Right lobe of liver (tissue), 6 donors: Measurements from ENCODE around the gene TOM1L2. TPM values are rescaled to one million over a fixed set of nuclear protein-coding genes. Genes with fewer than 3 reads are reported as not detected.

Experiments
- ATAC-seq, 4 donors: fragments of 200-7000 bp; cut with Tn5 transposase; one replicate each; pipeline ENCODE4 v1.9.1; 2020; ENCODE audit warnings: mild to moderate bottlenecking in 4 of 4, moderate library complexity in 4 of 4
- DNase-seq, 3 donors: peaks; one replicate each; pipeline ENCODE4 v3.0.0-alpha.2; 2020
- H3K27ac ChIP-seq, 3 donors: fragments of 200-600 bp; one replicate each; pipeline ENCODE4 v1.8.0; 2022
- H3K27me3 ChIP-seq, 2 donors: fragments of 200-600 bp; one replicate each; pipeline ENCODE4 v1.8.0; 2022
- H3K36me3 ChIP-seq, 4 donors: fragments of 200-600 bp; sonication (generic) in 1 of 4; one replicate each; pipeline versions ENCODE4 v1.5.1 to v1.8.0; 2017 to 2022; ENCODE audit warnings: control low read depth in 1 of 4
- H3K4me1 ChIP-seq, 4 donors: fragments of 200-600 bp; sonication (generic) in 1 of 4; one replicate each; pipeline versions ENCODE4 v1.5.1 to v1.8.0; 2017 to 2022; ENCODE audit warnings: control low read depth in 1 of 4
- H3K4me3 ChIP-seq, 3 donors: fragments of 200-600 bp; one replicate each; pipeline ENCODE4 v1.8.0; 2022
- H3K9me3 ChIP-seq, 4 donors: fragments of 200-600 bp; sonication (generic) in 1 of 4; one replicate each; pipeline versions ENCODE4 v1.5.1 to v1.8.0; 2017 to 2022; ENCODE audit warnings: control low read depth in 1 of 4
- CTCF ChIP-seq, 4 donors: fragments of 200-600 bp in 3 of 4; fragments of 450-650 bp in 1 of 4; IDR thresholded peaks; one replicate each; pipeline versions ENCODE4 v1.5.1 to v1.8.0; 2016 to 2022; ENCODE audit warnings: antibody characterized with exemption in 4 of 4, mild to moderate bottlenecking in 2 of 4
- POLR2A ChIP-seq: fragments of 450-650 bp; IDR thresholded peaks from one replicate; pipeline ENCODE4 v1.6.1; 2017; ENCODE audit warnings: antibody characterized with exemption, mild to moderate bottlenecking
- WGBS: methylation state at CpG from one replicate; pipeline ENCODE4 v1.1.6; 2018; ENCODE audit warnings: low coverage, low lambda C conversion rate; ENCODE audit not compliant: insufficient coverage; ENCODE audit errors: missing lambda C conversion rate; 5-methylcytosine and 5-hydroxymethylcytosine counted together
- intact Hi-C, 2 donors: fragments of 100-400 bp; cut with DNase I; formaldehyde crosslinking; loops; one replicate each; pipeline versions ENCODE4 v1.11.2 to v1.14.1; 2022
- total RNA-seq, 6 experiments: library from RNA; depleted of rRNA in 2 of 6; stranded (reverse); fragments of >200 nt in 2 of 6; fragmentation: NEBNext Ultra II Directional in 3 of 6; extraction: Animal tissue kit (Norgen Biotek cat#: 25700) in 3 of 6; gene quantifications; one replicate each; pipeline versions ENCODE4 v1.1.0 to v1.2.4, GENCODE V29; 2016 to 2023
- donor health status: DM: no; HTN: yes; CAD: no.
- donor health status: DM: no; HTN: no; CAD: no.
- donor health status: DM: no; HTN: no; CAD: no.
- donor health status: DM: no; HTN: yes; CAD: no.
- donor health status: DM: no; HTN: yes; CAD: no.

TOM1L2 gene
- total RNA-seq, 6 experiments from 2014 or later: 13.5 to 21.2 (median 16.0) TPM

- Histone ChIP-seq H3K27ac (no peak overlapping the region), H3K4me1 (peaks cover 0 to 25% (median 13%) of the 10 kb centered on the region in 4 donors), H3K9me3 (no peaks in the 10 kb centered on the region), H3K4me3 (no peak overlapping the region), H3K27me3 (no peaks in the 10 kb centered on the region), H3K36me3 (no peaks in the 10 kb centered on the region)
- DNase-seq: no peak
- intact Hi-C loops: no loop called here
- TF ChIP-seq POLR2A (no peak), CTCF (IDR thresholded peaks at IDR 0.05) (no peak)
- ATAC-seq: no peak
- 71% methylated on average over 2 of the region's 9 CpGs for WGBS
Observed at GRCh38 chr17:17872547-17873345, 99.5 kb downstream of the TOM1L2 start.

GRCh38 chr17:17871913-17872312 is 100.3 kb downstream of the TOM1L2 start:
- intact Hi-C loops: no loop called here
- H3K4me3 ChIP-seq: no peak overlapping the region
- TF ChIP-seq POLR2A (no peak), CTCF (IDR thresholded peaks at IDR 0.05) (no peak)
- peaks cover 0 to 16% (median 8%) of the 10 kb centered on the region in 4 donors for H3K4me1 ChIP-seq
- 86% methylated on average over 3 of the region's 3 CpGs for WGBS
- H3K9me3 ChIP-seq: no peaks in the 10 kb centered on the region
- DNase-seq (no peak), ATAC-seq (no peak)
- no peaks in the 10 kb centered on the region for H3K36me3 ChIP-seq
- H3K27ac ChIP-seq: no peak overlapping the region
- H3K27me3 ChIP-seq: no peaks in the 10 kb centered on the region

GRCh38 chr17:17870247-17870646 is 102.0 kb downstream of the TOM1L2 start:
- TF ChIP-seq POLR2A: no peak
- DNase-seq (no peak), ATAC-seq (no peak)
- intact Hi-C loops: no loop called here
- no peak overlapping the region for H3K4me3 ChIP-seq
- H3K36me3 ChIP-seq: no peaks in the 10 kb centered on the region
- peak overlapping the region in 1 of 3 donors; percentile 58 for H3K27ac ChIP-seq
- no peaks in the 10 kb centered on the region for H3K9me3 ChIP-seq
- H3K4me1 ChIP-seq: peaks cover 0 to 6% (median 2%) of the 10 kb centered on the region in 4 donors
- WGBS: 60% methylated on average over 4 of the region's 6 CpGs
- H3K27me3 ChIP-seq: no peaks in the 10 kb centered on the region

- 54% methylated on average over 18 of the region's 18 CpGs for WGBS
- intact Hi-C loops: loop anchor here (10.0 kb wide), 2 partner anchors 184 to 194 kb away; partner anchors contain the start of gene RAI1 (in 1 of the 2)
- H3K4me3 ChIP-seq: no peak overlapping the region
- no peaks in the 10 kb centered on the region for H3K36me3 ChIP-seq
- no peaks in the 10 kb centered on the region for H3K9me3 ChIP-seq
- DNase-seq: no peak
- H3K27me3 ChIP-seq: no peaks in the 10 kb centered on the region
- H3K27ac ChIP-seq: peak overlapping the region in 1 of 3 donors; percentile 58
- TF ChIP-seq CTCF (IDR thresholded peaks at IDR 0.05) (no peak), POLR2A (no peak)
- ATAC-seq: peak; percentile 60 to 63 (median 62)
- H3K4me1 ChIP-seq: peaks cover 0 to 6% (median 2%) of the 10 kb centered on the region in 4 donors
Observed at GRCh38 chr17:17868641-17869522, 103.3 kb downstream of the TOM1L2 start.
